K562 (cell line): ENCODE measurements around the gene MYCBP. TPM values are rescaled to one million over a fixed set of nuclear protein-coding genes. Genes with fewer than 3 reads are reported as not detected.

Experiments used
- C11orf30 ChIP-seq: fragments of 450-650 bp; IDR thresholded peaks from 2 replicates; pipeline ENCODE4 v1.6.1; 2016; ENCODE audit warnings: low read depth, mild to moderate bottlenecking
- CEBPZ ChIP-seq: fragments of 150-350 bp; IDR thresholded peaks from 2 replicates; pipeline ENCODE4 v1.6.1; 2014; ENCODE audit warnings: low read depth, mild to moderate bottlenecking, low read length, borderline replicate concordance
- KLF10 ChIP-seq: fragments of 250-450 bp; sonication (Bioruptor Pico); IDR thresholded peaks from 2 replicates; pipeline ENCODE4 v1.6.1; 2021; ENCODE audit warnings: matching md5 sums
- PML ChIP-seq: IDR thresholded peaks from 2 replicates; pipeline ENCODE4 v1.6.1; 2012; ENCODE audit warnings: low read length, inconsistent platforms
- POLR2A ChIP-seq: fragments of 450-650 bp; conservative IDR thresholded peaks from 2 replicates; pipeline ENCODE4 v1.6.1; 2016
- RAD51 ChIP-seq: fragments of 450-650 bp; IDR thresholded peaks from 2 replicates; pipeline ENCODE4 v1.7.1; 2016; ENCODE audit warnings: low read depth, mild to moderate bottlenecking, borderline replicate concordance
- ZBTB40 ChIP-seq, 2 experiments: fragments of 450-650 bp in 1 of 2; sonication (generic) in 1 of 2; formaldehyde crosslinking in 1 of 2; IDR thresholded peaks; 2 replicates each; pipeline versions ENCODE4 v1.7.1 to v1.9.0; 2016 to 2022; ENCODE audit warnings: inconsistent platforms in 1 of 2, mild to moderate bottlenecking in 1 of 2, missing genetic modification reagents in 1 of 2
- ZNF121 ChIP-seq: sonication (generic); formaldehyde crosslinking; conservative IDR thresholded peaks from 2 replicates; pipeline ENCODE4 v1.8.0; 2022; ENCODE audit warnings: missing genetic modification reagents
- polyA plus RNA-seq, 8 experiments: library from polyadenylated mRNA; depleted of rRNA in 4 of 8; stranded (reverse) in 5 of 8; unstranded in 3 of 8; fragments of >200 nt; fragmentation: Nextera tagmentation in 2 of 8; fragmentation: Illumina TruSeq in 1 of 8; extraction: Ambion mirVana in 2 of 8; extraction: Trizol in 1 of 8; gene quantifications; 2 replicates each; pipeline versions ENCODE4 v1.2.1 to v1.2.3, GENCODE V29; 2011 to 2014; ENCODE audit warnings: inconsistent platforms in 1 of 8, missing spikeins in 1 of 8
- total RNA-seq, 7 experiments: library from RNA; depleted of rRNA in 6 of 7; stranded (reverse); fragments of >200 nt in 6 of 7; fragmentation: Illumina TruSeq in 2 of 7; extraction: Trizol in 2 of 7; gene quantifications; 2 replicates each; pipeline versions ENCODE4 v1.2.1 to v1.2.3, GENCODE V29; 2011 to 2021; ENCODE audit warnings: low replicate concordance in 1 of 7
- TF ChIP-seq, protein P1 (sequence below): fragments of 450-650 bp; formaldehyde crosslinking; IDR thresholded peaks from 2 replicates; pipeline ENCODE4 v1.4.0; 2020; ENCODE audit warnings: mild to moderate bottlenecking

MYCBP gene
- total and polyA plus RNA-seq, 9 of the 15 experiments (the other 6 are each of a cell fraction or from before 2014, with no cell fraction given): 32.3 to 253 (median 72.9) TPM

DNA sequence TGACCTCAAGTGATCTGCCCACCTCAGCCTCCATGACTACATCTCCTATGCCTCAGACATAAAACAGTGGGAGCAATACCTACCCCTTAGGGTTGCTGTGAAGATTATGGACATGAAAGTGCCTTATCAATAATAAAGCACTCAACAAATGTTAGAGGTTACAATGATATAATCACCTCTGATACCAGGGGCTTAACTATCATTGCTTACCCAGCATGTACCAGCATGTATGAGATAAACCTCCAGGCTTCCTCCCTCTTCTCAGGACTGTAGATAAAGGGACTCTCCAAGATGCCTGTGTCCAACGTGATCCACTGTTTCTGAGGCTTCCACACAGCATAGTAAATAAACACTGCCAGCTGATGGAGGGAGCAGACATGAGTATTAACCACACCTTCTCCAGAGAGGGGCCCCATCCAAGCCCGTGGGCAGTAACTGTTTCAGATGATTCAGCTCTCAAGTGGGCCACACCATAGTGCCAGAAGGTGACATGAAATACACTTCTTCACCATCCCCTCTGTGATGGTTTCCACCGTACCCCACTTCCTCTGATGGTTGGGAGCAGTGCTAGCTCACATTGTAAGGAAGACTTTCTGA lies 42.3 kb upstream of the MYCBP start (continued):
- TF ChIP-seq CEBPZ (no peak), POLR2A (no peak), RAD51 (no peak), ZBTB40 (IDR thresholded peaks at IDR 0.05) (no peak), ZBTB40 (CRISPR knock-in tag; IDR thresholded peaks at IDR 0.05) (no peak), KLF10 (CRISPR knock-in tag) (no peak), C11orf30 (no peak; the same call in 1 of the 2 replicates), PML (peak; percentile 96), ZNF121 (CRISPR knock-in tag) (no peak)
- TF ChIP-seq, protein P1, sequence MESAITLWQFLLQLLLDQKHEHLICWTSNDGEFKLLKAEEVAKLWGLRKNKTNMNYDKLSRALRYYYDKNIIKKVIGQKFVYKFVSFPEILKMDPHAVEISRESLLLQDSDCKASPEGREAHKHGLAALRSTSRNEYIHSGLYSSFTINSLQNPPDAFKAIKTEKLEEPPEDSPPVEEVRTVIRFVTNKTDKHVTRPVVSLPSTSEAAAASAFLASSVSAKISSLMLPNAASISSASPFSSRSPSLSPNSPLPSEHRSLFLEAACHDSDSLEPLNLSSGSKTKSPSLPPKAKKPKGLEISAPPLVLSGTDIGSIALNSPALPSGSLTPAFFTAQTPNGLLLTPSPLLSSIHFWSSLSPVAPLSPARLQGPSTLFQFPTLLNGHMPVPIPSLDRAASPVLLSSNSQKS (CRISPR knock-in tag): no peak
